NCI-H2196 treated with DMSO at 0.1 percent for 48 hours (cell line): ENCODE results near the gene NTRK2.
A peak's percentile ranks its signal among the peaks of the same experiment; 100 is the strongest.

ENCODE experiments used
- DNase-seq: peaks from one replicate; lab custom pipeline; 2025; ENCODE audit not compliant: unreplicated experiment; lab: John Stamatoyannopoulos, UW

NTRK2 gene

DNA sequence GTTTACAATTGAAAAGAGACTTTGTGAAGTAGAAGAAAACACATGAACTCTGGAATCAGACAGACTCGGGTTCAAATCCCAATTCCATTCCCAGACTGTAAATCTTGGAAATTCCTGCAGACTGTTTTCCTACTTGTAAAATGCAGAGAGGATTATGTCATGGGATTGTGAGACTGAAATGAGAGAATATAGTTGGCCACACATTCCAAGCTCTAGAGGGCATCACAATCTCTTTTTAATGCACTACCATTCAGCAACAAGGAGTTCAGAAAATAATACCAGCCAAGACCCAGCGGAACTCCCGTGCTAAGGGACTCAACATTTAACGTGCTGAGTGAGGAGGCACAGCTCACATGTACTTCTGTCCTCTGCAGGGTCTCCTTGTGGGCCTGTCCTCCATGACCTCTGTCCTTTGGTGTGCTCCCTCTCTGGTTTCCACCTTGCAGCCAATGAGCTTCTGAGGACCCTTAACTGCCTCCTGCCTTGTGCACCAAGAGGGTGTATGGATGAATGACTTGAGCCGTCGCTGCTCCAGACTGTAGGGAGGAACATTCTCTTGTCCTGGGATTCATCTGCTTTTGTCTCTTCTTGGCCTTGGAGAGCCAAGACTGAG lies 263.5 kb downstream of the NTRK2 start:
- no peak for DNase-seq

DNA sequence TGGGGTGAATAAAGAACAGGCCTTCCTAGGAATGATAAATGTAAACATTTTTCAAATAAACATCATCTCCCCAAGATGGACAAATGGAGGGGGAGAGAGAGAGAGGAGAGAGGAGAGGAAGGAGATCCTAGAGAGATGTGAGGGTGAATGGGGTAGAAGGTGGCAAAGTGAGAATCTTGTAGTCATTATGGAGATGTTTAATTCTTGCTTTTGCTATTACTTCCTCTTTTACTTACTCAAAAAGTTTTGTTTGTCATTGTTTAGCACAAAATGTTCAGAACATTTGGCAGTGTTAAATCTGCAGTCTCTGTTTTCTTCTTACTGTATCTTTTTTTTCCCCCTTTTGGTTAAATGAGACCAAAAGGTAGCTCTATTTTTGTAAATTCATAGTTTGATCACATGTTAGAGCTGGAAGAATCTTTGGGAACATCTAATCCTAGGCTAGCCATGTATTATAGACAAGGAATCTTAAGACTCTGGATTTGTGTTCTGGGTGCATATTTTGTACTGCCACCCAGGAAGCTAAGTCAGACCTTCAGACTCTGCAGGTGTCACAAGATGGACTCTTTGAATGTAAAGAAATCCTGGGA lies 266.1 kb downstream of the NTRK2 start:
- DNase-seq: no peak

DNA sequence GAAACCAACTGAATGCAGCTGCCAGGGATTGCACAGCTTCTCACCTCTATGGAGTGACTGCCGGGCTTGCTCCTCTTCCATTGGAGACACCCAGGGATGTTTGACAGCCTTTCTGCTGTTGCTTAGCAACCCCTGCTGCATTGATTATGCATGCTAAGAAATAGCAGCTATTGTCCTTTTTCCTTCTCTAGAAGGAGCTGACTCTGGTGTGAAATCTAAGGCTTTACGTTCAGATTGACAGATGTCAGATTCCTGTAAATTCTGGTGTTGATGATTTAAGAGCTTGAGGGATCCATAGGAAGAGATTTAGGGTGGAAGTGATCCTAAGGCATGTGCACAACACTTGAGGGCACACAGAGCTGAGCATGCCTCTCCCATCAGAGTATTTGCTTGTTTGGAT lies 267.7 kb downstream of the NTRK2 start:
- no peak for DNase-seq

DNA sequence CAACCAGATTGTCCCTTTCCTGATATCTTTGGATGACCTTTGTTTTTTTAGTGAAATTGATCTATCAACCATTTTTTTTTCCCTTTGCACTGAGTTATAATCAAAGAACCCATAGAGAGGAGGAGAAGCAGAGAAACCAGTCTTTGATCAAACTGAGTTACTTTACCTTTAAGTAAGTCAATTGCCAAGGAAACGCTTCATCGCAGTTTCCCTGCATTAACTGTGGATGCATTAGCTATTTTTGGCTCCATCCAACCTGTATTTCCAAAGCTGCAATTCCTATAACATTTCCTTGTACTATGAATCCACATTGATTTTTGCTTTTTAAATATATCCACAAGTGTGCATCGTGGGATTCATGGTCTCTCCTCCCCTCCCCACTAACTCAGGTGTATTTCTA lies 268.1 kb downstream of the NTRK2 start:
- DNase-seq: no peak

DNA sequence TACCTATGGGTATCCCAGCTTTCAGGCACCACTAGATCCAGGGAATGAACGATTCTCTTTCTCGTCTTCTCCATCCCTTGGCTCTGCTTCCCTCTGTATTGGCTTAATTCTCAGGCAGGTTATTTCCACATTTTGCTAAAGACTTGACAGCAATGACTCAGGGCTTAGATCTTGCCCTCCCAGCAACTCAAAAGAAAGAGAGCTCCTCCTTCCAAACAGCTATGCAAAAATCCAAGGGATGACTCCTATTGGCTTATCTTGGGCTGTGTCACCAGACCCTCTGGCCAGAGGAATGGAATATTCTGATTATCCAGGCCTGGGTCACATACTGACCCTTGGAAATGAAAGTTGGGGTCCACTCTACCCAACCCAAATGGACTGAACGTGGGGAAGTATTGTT lies 270.2 kb downstream of the NTRK2 start:
- no peak for DNase-seq

DNA sequence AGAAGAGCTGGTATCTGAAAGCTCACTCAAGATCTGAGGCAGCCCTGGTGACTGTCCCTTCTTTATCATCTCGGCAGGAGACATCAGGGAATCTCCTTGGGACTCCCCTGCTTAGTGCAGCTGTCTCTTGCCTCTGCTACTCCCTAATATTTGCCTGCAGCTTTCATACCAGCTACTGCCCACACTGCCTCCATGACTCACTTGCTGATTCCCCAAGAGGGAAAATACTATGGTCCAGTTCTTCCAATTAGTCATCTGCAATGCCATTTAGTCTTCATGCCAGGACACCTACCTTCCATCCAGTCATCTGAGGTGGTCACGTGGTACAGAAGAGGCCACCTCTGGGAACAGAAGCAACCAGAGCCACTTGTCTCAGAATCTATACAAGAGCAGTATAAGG lies 270.8 kb downstream of the NTRK2 start:
- no peak for DNase-seq

DNA sequence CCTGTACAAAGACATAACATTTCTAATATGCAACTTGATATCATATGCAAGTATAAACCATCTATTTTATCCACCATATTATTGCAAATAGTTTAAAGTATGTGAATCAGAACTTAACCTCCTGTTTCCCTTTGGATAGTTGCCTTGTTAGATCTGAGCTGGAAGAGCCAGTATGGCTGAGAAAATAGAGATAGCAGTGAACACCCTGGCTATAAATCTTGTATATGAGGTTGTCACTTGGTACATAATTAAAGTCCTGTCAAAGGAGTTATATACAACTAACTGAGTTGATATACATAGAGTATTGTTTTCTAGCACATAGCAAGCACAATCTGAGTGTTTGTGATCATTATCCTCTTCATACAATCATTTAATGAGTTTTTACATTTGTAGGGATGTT lies 272.3 kb downstream of the NTRK2 start:
- no peak for DNase-seq

DNA sequence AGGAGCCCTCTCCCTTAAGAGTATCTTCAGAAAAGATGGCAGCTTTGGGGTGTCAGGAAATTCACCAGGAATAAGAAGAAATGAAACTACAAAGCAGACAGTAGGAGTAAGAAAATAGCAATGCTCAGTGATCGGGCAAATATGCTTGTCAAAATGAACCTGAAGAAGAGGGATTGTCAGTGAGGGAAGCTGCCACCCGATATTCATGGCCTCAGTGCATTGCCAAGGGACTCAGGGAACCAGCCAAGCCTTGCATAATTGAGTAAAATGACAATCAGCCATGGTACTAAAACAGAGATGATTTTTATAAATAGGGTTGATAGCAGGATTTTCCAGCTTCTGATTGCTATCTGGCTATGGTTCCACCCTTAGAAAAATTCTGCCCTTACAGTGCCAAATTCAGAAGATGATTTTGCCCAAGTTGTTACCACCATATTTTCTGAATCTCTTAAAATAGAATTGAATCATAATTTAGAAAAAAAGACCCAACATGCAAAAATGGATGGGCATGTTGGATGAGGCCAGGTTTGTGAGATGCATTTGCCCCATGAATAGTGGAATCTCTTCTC lies 274.0 kb downstream of the NTRK2 start:
- no peak for DNase-seq

DNA sequence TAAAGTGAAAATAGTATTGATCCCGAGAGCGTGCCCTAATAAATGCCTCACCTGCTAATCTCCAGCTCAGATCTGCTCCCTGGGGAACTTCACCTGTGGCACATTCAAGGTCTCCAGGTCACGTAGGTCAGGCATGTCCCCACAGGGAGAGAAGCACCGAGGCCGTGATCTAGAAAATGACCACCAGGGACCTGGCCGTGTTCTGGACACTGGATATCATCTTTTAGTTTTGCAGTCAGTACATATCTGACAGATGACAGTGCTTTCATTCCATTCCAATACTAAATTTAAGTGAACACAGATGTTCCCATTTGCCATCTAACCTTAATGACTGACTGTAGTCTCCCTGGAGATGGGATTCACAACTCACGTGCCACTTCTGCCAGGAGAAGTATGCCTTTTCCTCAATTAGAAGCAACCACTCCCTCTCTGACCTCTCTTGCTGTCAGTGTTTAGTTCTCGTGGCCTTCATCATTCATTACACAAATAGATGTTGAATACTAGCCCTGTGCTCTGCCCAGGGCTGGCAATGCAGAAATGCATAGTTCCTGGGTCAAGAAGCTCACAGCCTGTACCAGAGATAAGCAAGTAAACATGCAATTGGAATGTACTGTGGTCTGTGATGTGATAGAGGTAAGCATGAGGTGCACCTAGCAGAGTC lies 276.5 kb downstream of the NTRK2 start:
- DNase-seq: no peak

DNA sequence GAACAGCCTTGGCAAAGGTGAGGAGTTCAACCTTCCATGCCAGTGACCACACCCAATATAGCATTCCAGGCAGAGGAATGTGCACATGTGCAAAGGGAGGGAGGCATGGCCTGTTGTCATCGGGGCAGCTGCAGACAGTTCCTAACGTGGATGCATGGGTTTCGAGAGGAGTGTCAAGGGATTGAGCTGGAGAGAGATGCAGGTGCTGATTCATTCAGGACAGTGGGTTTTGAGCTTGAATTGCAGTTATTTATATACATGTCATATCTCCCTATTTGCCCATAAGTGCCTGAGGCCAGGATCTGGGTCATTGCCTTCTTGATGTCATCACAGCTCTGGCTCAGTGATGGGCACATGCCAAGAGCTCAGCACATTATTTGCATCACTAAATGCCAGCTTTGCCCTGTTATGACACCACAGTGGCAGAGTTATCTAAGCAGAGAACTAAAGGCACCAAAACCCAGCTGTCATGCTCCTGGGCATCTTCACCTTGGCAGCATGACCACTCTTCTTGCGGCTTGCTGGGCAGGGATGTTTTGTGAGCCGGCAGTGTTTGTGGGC lies 278.0 kb downstream of the NTRK2 start:
- no peak for DNase-seq

DNA sequence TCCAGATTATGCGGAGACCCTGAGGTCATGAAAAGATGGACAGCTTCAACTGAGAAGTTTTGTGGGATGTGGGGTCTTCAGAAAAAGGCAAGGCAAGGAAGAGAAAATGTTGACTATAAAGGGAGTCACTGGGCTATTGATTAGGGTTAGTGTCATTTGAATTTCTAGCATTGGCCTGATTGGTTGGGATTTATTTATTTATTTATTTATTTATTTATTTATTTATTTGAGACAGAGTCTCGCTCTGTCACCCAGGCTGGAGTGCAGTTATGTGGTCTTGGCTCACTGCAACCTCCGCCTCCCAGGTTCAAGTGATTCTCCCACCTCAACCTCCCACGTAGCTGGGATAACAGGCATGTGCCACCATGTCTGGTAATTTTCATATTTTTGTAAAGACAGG lies 279.7 kb downstream of the NTRK2 start:
- DNase-seq: no peak

DNA sequence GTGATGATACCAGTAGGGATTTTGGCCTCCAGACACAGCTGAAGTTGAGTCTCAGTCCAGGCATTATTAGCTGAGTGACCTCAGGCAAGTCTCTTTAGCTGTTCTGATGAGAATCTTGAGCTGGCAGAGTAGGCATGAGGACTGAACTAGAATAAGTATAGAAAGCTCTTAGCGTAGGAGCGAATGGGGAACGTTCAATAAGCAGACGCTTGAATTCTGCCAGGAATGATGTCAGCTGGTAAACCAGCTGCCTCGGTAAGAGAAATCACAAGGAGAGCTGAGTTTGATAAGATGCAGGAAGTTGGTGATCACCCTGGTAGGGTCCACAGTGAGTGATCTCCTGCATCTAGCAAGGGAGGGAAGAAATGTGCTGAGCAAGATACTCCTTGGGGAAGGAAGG lies 280.4 kb downstream of the NTRK2 start:
- no peak for DNase-seq

DNA sequence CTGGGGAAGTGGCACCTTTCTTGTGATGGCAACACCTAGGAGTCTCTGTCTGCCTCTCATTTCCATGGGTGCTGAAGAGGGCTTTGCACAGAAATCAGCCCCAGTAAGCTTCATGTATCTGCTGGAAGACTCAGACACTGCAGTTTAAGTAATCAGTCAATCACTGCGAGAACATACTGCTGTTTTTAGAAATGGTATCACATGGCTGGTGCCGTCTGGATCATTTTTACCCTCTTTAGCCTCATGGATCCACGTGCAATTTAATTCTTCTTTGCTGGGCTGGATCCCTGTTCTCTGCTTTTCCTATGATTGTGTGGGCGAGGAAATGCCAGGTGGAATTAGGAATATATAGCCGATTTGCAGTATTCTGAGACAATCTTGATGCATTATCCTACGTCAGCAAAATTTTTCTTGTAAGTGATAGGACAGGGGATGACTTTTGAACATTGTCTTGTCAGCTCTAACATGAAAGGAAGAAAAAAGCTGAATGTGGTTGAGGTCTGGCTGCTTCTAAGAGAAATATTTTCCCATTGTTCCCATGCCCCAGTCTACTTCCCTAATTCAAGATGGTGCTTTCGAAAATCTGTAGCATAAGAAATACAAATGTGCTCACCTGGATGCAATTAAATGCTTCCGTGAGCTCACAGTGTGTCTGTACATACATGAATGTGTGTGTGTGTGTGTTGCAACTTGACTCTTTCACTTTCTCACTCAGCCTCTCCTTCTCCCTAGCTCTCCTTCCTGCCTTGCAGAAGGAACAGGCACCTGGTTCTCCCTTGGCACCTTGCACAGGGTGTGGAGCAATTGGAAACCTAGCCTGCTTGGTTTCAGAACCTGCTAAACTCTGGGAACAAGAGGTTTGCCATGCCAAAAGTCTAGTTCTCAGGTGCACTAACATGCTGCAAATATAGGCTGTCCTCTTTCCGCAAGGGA lies 281.6 kb downstream of the NTRK2 start:
- DNase-seq: no peak

DNA sequence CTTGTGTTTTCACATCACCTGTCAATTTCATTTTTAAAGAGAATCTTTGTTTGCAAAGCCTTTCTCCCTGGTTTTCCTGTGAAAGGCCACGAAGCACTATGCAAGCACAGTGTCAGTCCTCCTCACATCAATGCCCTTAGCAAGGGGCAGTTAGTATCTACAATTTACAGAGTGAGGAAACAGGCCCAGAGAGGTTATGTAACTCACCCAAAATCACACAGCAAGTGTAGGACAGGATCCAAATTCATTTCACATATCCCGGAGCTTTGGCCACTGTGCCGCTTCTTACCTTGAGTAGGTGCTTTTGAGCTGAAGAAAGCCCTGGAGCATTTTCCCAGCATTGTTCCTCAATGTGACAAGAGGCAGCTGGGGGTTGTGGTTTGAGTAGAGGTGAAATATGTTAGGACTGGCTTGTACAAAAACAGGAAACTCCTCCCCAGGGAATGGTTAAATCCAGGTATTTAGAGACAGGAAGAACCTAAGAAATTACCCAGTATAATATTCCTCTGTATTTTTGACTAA lies 283.8 kb downstream of the NTRK2 start:
- DNase-seq: no peak

DNA sequence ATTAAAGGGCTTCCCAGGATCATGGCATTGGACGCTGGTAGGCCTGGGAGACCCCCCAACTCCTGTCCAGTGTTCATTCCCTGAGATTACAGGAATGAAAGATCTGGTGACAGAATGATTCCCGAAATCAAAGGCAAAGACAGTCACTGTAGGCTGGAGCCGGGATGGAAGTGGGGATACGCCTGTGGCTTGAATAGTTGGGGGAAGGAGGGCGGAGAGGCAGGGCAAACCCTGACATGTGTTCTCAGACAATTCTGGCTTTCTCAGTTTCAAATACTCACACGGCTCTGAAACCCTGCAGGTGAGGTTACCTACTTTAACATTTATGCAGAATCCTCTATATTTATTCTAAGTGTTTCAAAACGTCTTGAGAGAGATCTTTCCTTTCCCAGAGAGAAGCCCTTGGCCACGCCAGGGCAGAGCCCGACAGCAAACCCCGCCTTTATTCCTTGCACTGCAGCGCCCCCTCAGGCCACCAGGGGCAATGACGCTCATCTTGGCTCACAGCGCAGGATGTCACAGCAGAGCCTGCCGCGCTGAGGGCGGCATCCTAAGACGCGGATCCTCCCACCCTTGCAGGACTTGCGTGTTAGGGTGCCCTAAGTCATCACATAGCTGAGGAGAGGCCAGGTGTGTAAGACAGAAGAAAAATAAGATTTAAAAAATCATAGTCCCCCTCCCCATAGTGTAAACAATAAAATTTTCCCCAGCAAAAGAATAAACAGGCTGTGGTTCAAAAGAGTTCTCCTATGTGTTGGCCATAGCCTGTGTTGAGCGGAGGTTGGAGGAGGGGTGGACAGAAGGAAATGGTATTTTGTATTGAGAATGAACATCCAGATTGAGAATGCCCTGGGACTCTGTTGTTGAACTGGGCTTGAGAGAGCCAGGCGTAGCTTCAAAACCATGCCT lies 284.5 kb downstream of the NTRK2 start:
- DNase-seq: peak; percentile 25

DNA sequence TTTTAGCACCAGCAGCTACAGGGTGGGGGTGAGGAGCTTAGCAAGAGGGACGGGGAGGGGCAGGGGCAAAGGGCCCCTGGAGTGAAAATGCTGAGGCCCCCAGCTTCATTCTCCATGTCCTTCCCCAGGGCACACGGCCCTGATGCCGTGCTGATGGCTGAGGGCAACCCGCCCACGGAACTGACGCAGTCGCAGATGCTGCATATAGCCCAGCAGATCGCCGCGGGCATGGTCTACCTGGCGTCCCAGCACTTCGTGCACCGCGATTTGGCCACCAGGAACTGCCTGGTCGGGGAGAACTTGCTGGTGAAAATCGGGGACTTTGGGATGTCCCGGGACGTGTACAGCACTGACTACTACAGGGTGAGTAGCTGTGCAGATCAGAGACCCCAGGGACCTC lies 285.6 kb downstream of the NTRK2 start:
- no peak for DNase-seq

DNA sequence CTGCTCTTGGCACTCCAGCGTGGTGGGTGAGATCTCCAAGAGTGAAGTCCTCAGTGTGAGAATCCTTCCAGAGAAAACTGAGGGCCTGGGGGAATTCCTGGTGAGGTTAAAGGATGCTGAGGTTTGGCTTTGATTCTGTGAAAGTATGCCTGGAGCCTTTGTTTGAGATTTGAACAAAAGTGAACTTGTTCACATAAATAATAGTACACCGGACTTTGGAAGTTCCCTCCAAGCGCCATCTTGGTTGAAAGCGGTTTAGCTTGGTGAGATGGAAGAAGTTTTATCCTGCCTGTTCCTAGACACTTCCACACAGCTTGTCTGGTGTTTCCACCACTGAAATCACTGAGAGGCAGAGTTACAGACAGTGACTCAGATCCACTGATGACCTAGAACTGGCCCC lies 286.4 kb downstream of the NTRK2 start:
- DNase-seq: no peak

DNA sequence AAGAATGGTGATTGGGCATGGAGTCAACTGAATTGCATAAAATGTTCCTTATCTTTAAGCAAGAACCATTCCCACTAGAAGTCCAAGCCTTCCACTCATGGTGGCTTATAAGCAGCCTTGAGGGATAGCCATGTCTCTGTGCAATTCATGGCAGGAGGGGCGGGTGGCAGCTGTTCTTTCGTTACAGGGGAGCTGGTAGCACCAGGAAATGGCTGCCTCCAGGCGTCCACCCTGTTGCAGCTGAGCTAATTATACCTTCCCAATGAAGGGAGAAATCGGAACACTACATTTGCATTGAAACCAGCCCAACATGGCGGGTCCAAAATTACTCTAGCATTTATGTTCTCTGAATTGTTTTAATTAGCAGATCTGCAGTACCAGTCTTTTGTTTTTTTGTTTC lies 289.8 kb downstream of the NTRK2 start:
- no peak for DNase-seq

DNA sequence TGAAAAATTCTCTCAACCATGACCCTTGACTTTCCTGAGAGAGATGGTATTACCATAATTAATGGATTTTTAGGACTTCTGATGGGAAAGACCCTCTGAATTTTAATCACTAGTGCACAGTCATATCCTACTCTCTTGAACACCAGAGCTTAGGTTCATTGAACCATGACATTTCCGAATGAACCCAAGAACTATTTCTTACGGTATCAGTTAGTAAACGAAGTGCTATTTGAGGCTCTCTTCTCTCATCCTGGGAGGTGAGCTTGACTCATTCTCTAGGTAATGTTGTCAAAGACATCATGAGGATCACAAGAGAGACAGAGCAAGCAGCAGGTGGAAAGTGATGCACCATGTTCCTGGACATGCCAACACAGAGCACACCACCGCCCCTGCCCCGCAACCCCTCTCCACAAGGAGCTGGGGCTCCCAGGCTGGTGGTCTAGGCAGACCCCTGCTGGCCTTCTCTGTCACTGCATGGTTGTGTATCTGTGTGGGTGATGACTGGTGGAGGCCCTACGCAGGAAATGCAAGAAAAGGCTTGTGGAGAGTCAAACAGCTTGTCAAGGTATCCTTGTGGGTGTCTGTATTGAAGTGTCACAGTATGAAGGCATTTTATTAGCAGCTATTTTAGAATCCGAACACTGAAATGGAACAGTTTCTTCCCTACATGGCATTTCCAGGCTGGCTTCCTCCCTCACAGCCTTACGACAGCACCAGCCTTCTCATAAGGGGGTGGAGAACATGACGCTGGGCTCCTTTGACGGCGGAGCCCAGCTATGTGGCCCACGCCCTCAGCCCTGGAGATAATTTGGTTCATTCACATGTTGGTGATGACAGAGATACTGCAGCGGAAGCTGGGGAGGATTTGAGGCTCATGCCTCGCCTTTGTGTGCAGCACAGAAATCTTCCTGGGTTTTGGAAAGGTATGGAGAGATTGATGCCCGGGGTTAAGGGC lies 297.6 kb downstream of the NTRK2 start:
- DNase-seq: no peak
